Renal pelvis (tissue), 4 donors: ENCODE measurements around the gene ATP6V0E1. TPM values are rescaled to one million over a fixed set of nuclear protein-coding genes. Genes with fewer than 3 reads are reported as not detected.
"Not testable (repeated sequence)": the region's sequence is repeated elsewhere in the genome, so short reads cannot be mapped to it uniquely, and the experiment has no call there.

Experiments used
- DNase-seq: peaks from one replicate; pipeline ENCODE4 v3.0.0-alpha.2; 2013
- polyA plus RNA-seq, 3 donors: library from polyadenylated mRNA; unstranded; fragments of 120-200 nt; gene quantifications; one replicate each; pipeline ENCODE4 v1.2.1, GENCODE V29; 2013; ENCODE audit not compliant: insufficient read length in 3 of 3

Gene ATP6V0E1
- polyA plus RNA-seq, 3 donors: 183 to 222 (median 214) TPM

DNA sequence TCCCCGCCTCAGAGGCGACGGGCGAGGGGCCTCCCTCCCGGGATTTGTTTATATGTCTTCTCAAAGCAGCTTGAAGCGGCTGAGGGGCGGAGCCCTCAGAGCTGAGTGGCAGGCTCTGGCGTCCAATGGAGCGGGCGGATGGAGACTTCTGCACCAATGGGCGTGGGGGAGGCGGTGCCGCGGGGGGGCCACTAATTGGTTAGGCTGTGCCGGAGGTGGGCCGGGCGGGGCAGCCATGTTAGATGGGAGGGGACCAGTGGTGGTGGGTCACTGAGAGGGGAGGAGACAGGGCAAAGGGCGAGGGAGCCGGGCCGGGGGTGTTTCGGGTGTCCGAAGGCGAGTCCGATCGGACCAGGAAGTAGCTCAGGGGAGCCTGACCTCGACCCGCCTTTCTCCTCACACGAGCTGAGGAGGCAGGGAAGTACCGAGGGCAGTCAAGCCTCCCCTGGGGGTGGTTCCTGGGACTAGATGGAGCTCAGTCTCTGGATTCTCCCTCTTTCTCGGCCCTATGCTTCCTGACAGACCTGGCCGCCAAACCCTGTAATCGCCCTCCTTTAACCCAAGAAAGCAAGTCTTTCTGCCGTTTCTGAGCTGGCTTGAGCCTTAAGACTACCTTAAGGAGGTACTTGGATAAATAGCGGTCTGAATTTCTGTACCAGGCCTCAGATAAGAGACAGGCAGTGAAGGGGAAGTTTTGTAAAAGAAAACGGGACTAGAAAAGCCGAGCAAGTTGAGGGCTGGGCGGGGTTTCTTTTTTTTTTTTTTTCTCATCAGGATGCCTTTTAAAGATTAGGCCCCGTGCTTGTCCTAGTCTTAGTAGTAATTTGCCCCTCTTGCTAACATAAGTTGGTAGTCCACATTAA, 73.7 kb downstream of the ATP6V0E1 start:
- DNase-seq: peak; percentile 99

DNA sequence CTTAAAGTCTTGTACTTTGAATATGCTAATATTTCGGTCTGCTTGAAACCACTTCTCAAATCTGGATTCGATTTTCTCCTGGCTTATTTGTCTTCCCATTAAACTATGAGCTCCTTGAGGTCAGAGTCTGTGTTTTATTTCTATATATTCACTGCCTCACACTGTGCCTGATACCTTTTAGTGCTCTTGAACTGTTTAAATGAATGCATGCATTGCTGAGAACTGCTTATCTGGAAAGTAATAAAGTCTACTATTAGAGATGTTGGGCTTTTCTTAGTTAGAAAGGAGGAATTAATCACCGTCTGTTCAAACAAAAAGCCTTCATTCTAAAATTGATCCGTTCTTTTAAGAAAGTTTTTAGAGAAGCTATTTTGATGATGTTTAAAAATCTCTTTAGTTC, 78.6 kb downstream of the ATP6V0E1 start:
- DNase-seq: no peak

DNA sequence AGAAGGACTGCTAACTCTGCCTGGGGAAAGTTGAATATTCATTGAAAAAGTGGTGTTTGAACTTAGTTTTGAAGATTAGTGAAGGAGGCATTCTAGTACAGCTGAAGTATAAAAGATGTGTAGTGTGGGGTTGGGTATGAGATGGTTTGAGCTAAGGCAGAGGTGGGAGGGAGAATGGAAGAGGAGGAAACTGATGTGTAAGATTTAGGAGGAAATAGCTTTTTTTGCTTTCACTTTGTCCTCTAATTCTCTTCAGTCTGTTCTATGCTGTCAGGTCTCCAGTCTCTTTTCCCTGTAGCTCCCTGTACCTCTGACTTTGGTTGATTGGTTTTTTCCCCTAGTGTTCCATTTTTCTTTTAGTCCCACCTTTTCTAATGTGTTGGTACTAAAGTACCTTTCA, 81.6 kb downstream of the ATP6V0E1 start:
- DNase-seq: no peak

DNA sequence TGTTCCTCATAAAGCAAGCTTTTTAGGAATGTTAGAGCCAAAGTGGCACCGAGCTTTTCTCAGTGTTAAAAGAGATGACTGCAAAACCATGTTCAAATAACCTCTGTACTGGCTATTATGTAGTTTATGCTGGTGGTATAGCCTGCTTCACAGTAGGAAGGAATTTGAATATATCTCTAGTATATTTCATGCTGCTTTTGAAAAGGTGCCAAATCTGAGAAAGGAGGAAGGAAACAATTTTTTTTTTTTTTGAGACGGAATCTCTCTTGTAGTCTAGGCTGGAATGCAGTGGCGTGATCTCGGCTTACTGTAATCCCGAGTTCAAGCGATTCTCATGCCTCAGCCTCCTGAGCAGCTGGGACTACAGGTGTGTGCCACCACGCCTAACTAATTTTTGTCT, 86.1 kb downstream of the ATP6V0E1 start:
- DNase-seq: no peak

DNA sequence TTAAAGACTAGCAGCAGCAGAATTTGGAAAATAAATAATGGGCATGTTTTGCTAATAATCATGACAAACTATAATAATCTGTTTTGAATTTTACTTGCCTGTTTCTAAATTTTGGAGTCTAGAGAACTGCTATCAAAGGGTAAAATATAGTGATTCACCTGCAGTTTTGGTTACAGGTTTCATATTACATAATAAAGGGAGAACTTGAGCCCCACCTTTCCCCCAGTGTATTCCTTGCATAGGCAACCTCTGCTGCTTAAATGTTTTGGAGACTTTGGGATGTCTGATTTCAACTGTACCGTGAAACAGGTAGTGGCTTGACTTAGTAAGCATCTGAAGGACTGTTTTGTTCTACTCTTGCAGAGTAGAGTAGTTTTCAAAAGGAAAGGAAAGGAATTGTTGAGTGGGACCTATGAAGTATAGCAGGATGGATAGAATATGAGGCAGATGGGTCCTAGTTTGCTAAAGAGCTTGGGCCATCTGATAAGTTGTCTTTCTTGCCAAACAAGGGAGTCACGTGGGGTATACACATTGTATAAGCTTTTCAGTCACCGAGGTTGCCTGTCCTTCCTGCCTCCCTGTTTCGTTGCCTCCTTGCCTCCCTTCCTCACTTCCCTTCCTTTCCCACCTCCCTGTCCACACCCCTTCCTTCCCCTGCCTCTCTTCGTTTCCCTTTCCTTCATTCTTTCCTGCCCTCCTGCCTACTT, 91.7 kb downstream of the ATP6V0E1 start:
- DNase-seq: no peak

DNA sequence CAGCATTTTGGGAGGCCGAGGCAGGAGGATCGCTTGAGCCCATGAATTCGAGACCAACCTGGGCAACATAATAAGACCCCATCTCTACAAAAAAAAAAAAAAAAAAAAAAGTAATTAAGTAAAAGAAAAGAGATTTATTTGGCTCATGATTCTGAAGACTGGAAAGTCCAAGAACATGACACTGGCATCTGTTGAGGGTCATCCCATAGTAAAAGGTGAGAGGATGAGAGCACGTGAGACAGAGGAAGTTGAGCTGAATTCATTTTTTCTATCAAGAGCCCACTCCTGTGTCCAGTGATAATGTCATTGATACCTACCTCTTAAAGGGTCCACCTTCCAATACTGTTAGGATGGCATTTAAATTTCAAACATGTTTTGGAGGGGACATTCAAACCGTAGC, 92.4 kb downstream of the ATP6V0E1 start:
- DNase-seq: no peak

DNA sequence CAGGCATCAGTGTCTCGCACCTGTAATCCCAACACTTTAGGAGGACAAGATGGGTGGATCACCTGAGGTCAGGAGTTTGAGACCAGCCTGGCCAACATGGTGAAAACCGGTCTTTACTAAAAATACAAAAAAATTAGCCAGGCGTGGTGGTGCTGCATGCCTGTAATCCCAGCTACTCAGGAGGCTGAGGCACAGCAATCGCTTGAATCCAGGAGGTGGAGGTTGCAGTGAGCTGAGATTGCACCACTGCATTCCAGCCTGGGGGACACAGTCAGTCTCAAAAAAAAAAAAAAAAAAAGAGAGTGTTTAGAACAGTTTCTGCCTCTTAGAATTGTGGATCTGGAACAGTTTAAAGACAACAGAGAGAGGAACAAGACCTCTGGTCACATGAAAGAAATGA, 92.9 kb downstream of the ATP6V0E1 start:
- DNase-seq: not testable (repeated sequence)

DNA sequence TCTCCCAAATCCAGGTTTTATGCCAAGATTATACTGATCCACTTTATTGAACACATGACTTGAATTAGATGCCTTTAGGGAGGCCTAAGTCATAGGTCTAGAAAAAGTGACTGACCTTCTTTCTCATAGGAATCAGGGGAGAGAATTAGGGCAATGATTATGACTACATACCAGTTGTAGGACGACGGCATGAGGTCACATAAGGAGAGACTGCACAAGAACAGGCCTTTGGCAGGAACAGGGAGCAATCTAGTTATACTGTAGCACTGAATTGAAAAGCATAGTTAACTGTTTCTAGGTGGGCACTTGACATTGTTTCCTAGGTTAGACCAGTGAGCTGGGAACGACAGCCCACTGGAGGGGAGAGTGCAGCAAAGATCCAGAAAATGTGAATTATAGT, 95.3 kb downstream of the ATP6V0E1 start:
- no peak for DNase-seq

Other genes starting within 250 kb of the ATP6V0E1 start
- 10 to 100 TPM; 34.8 to 41.2 (median 39.5) TPM for gene DUSP1, start 212.6 kb upstream of the ATP6V0E1 start, polyA plus RNA-seq
- 100 to 1,000 TPM; 109 to 119 (median 118) TPM for gene ERGIC1, start 149.5 kb upstream of the ATP6V0E1 start, polyA plus RNA-seq
- 10 to 100 TPM; 51.4 to 66.2 (median 61.0) TPM for gene RPL26L1, start 24.3 kb upstream of the ATP6V0E1 start, polyA plus RNA-seq
- 10 to 100 TPM; 17.6 to 25.4 (median 19.7) TPM for gene CREBRF, start 72.6 kb downstream of the ATP6V0E1 start, polyA plus RNA-seq
- 10 to 100 TPM; 13.0 to 14.6 (median 13.4) TPM for gene BNIP1, start 160.8 kb downstream of the ATP6V0E1 start, polyA plus RNA-seq